Testis (tissue), 3 donors: Measurements from ENCODE around the gene ZXDC. TPM values are rescaled to one million over a fixed set of nuclear protein-coding genes. Genes with fewer than 3 reads are reported as not detected.

ENCODE experiments used
- DNase-seq: peaks from one replicate; pipeline ENCODE4 v3.0.0-alpha.2; 2019
- H3K27ac ChIP-seq, 2 donors: fragments of 200-600 bp; sonication (generic); one replicate each; pipeline ENCODE4 v1.5.1; 2019
- H3K27me3 ChIP-seq: fragments of 200-600 bp; sonication (generic); one replicate; pipeline ENCODE4 v1.5.1; 2019
- H3K36me3 ChIP-seq: fragments of 200-600 bp; sonication (generic); one replicate; pipeline ENCODE4 v1.5.1; 2017; ENCODE audit warnings: low read depth; ENCODE audit errors: missing control alignments
- H3K4me1 ChIP-seq: fragments of 200-600 bp; sonication (generic); one replicate; pipeline ENCODE4 v1.5.1; 2019
- H3K4me3 ChIP-seq, 2 donors: fragments of 200-600 bp; sonication (generic); one replicate each; pipeline ENCODE4 v1.5.1; 2017 to 2019
- H3K9me3 ChIP-seq: fragments of 200-600 bp; sonication (generic); one replicate; pipeline ENCODE4 v1.5.1; 2017
- POLR2A ChIP-seq: fragments of 450-650 bp; IDR thresholded peaks from one replicate; pipeline ENCODE4 v1.6.1; 2017; ENCODE audit warnings: antibody characterized with exemption, mild to moderate bottlenecking, moderate library complexity
- WGBS, 2 donors: methylation state at CpG; one replicate each; pipeline ENCODE4 v1.1.5; 2018; 5-methylcytosine and 5-hydroxymethylcytosine counted together
- intact Hi-C: fragments of 100-400 bp; cut with DNase I; formaldehyde crosslinking; loops from one replicate; pipeline ENCODE4 v1.15.1; 2023; ENCODE audit warnings: low total_unique reads
- polyA plus RNA-seq: library from polyadenylated mRNA; stranded (reverse); fragments of 350-450 nt; fragmentation: Illumina TruSeq; extraction: RNeasy Lipid Tissue Mini Kit (QIAGEN cat#74804); gene quantifications from one replicate; pipeline ENCODE4 v1.2.3, GENCODE V29; 2014; ENCODE audit warnings: low read depth, low replicate concordance; ENCODE audit not compliant: insufficient read depth
- total RNA-seq, 2 donors: library from RNA; depleted of rRNA; stranded (reverse); fragments of >200 nt; gene quantifications; one replicate each; pipeline ENCODE4 v1.2.3, GENCODE V29; 2016
- TF ChIP-seq, protein P1 (sequence below), 3 experiments: fragments of 450-650 bp in 2 of 3; fragments of 200-600 bp in 1 of 3; sonication (generic) in 1 of 3; IDR thresholded peaks; one replicate each; pipeline ENCODE4 v1.5.1; 2016 to 2019; ENCODE audit warnings: antibody characterized with exemption in 3 of 3, mild to moderate bottlenecking in 2 of 3, moderate library complexity in 1 of 3

ZXDC gene
- total and polyA plus RNA-seq, 3 donors from 2014 or later, result 25.6 to 80.3 (median 78.9) TPM

DNA sequence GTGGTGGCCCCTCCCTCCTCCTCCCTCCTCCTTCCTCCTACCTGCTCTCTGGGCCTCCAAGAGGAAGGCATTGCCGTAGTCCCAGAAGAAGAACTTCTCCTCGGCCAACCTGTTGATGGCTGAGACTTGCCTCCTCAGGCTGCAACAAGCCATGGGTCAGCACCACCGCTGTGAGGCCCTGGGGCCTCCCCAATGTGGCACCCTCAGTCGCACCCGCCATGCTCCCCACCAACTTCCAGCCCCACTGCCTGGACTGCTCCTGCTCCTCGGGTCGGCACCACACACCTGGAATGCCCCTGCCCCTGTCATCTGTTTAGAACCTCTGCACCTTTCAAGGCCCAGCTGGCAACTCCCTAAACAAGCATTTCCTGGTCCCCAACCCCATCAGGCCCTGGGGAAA is 24.3 kb upstream of the ZXDC start:
- 90 to 91% methylated on average over 4 to 7 of the region's 7 CpGs for WGBS, 2 donors
- intact Hi-C loops, result no loop called here
- Histone ChIP-seq H3K27me3 (no peaks in the 10 kb centered on the region), H3K27ac (no peak overlapping the region), H3K4me3 (no peak overlapping the region), H3K4me1 (no peaks in the 10 kb centered on the region), H3K36me3 (no peaks in the 10 kb centered on the region), H3K9me3 (no peaks in the 10 kb centered on the region)
- TF ChIP-seq, protein P1, sequence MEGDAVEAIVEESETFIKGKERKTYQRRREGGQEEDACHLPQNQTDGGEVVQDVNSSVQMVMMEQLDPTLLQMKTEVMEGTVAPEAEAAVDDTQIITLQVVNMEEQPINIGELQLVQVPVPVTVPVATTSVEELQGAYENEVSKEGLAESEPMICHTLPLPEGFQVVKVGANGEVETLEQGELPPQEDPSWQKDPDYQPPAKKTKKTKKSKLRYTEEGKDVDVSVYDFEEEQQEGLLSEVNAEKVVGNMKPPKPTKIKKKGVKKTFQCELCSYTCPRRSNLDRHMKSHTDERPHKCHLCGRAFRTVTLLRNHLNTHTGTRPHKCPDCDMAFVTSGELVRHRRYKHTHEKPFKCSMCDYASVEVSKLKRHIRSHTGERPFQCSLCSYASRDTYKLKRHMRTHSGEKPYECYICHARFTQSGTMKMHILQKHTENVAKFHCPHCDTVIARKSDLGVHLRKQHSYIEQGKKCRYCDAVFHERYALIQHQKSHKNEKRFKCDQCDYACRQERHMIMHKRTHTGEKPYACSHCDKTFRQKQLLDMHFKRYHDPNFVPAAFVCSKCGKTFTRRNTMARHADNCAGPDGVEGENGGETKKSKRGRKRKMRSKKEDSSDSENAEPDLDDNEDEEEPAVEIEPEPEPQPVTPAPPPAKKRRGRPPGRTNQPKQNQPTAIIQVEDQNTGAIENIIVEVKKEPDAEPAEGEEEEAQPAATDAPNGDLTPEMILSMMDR (IDR thresholded peaks at IDR 0.05), result no peak
- no peak for TF ChIP-seq POLR2A
- no peak for DNase-seq

DNA sequence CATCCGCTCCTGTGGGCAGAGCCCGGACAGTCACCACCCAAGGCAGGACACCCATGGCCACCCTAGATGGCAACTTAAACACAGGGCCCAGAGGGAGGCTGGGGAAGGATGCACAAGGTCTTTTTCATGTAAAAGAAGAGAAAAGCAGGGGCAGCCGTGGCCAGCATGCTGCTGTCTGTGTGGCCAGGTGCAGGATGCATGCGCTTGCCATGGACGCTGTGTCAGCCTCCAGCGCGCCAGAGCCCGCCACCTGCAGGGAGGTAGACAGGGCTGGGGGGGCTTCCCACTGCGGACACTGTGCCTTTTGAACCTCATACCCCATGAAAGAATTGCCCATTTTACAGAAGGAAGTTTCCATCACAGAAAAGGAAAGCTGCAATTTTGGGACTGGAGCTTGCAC is 23.7 kb upstream of the ZXDC start:
- intact Hi-C loops, result no loop called here
- H3K36me3 ChIP-seq, result no peaks in the 10 kb centered on the region
- 93% methylated on average over 9 of the region's 9 CpGs; no CpG with 5 or more reads in 1 of the 2 donors for WGBS, 2 donors

DNA sequence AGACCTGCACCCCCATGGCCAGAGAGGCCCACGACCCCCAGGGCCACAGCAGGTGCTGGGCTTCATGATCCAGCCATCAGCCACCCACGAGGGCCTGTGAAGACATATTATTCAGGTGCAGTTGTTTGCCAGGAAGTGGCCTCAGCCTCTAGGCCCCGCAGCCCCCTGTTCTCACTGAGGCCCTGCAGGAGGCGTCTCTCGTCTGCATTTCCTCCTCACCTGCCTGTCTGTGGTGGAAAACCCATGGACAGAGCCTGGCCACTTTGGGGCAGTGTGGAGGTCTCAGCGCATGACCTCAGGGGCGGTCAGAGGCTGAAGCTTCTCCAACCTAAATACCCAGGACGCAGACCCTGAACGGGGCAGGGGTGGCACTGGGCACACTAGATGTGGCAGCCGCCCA is 23.2 kb upstream of the ZXDC start:
- H3K27me3 ChIP-seq, result no peaks in the 10 kb centered on the region
- TF ChIP-seq, protein P1 (IDR thresholded peaks at IDR 0.05), result no peak
- no peak for TF ChIP-seq POLR2A
- H3K9me3 ChIP-seq, result no peaks in the 10 kb centered on the region
- H3K27ac ChIP-seq, result no peak overlapping the region
- H3K36me3 ChIP-seq, result no peaks in the 10 kb centered on the region
- intact Hi-C loops, result no loop called here
- H3K4me3 ChIP-seq, result no peak overlapping the region
- no peak for DNase-seq
- WGBS, 2 donors, result 83 to 91% methylated on average over 6 to 10 of the region's 10 CpGs
- no peaks in the 10 kb centered on the region for H3K4me1 ChIP-seq

More for the DNA sequence above, 23.7 kb upstream of the ZXDC start:
- no peak for DNase-seq
- TF ChIP-seq, protein P1 (IDR thresholded peaks at IDR 0.05), result no peak
- TF ChIP-seq POLR2A, result no peak
- no peaks in the 10 kb centered on the region for H3K4me1 ChIP-seq
- H3K27ac ChIP-seq, result no peak overlapping the region
- no peaks in the 10 kb centered on the region for H3K27me3 ChIP-seq
- no peak overlapping the region for H3K4me3 ChIP-seq
- H3K9me3 ChIP-seq, result no peaks in the 10 kb centered on the region

DNA sequence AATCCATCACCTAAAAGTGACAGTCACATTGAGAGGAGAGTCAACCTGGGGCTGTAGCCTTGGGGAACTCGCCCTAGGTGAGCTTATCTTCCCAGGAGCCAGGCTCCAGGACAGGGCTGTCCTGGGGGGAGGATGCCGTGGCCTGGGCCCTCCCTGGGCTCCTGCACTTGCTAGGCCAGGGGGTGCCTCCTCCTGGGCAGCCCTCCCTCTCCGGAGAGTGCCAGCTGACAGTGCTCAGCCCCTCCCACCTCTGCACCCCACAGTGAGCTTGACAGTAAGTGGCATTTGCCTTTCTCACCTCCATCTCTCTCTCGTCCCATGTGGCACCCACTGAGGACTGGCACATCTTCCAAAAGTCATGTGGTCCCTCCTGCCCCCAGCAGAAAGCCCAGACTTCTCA is 22.8 kb upstream of the ZXDC start:
- intact Hi-C loops, result no loop called here
- TF ChIP-seq POLR2A, result no peak
- TF ChIP-seq, protein P1 (IDR thresholded peaks at IDR 0.05), result no peak
- no peak for DNase-seq
- no peaks in the 10 kb centered on the region for H3K9me3 ChIP-seq
- no peak overlapping the region for H3K27ac ChIP-seq
- H3K4me3 ChIP-seq, result no peak overlapping the region
- no peaks in the 10 kb centered on the region for H3K4me1 ChIP-seq
- WGBS, 2 donors, result 78 to 90% methylated on average over 3 to 4 of the region's 4 CpGs
- H3K27me3 ChIP-seq, result no peaks in the 10 kb centered on the region
- H3K36me3 ChIP-seq, result no peaks in the 10 kb centered on the region

DNA sequence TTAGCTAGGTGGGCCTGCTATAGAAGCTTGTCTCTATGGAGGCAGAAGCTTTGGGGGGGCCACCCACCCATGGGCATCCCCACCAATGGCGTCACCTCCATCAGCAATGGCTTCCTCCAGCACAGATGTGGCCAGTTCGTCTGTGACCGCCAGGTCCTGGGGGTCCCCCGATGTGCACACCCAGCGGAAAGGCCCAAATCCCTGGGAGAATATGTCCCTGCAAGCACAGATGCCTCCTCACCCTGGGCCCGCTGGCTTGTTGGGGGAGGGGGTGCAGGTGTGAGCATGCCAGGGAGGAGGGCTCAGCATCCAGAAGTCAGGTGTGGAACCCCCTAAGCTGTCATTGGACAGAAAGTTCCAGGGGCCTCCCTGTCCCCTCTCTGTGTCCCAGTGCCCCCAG is 22.3 kb upstream of the ZXDC start:
- H3K4me3 ChIP-seq, result no peak overlapping the region
- 93 to 98% methylated on average over 2 to 6 of the region's 6 CpGs for whole genome bisulfite sequencing, 2 donors
- H3K27me3 ChIP-seq, result no peaks in the 10 kb centered on the region
- H3K4me1 ChIP-seq, result no peaks in the 10 kb centered on the region
- no peak overlapping the region for H3K27ac ChIP-seq
- intact Hi-C loops, result no loop called here
- no peak for TF ChIP-seq POLR2A
- TF ChIP-seq, protein P1 (IDR thresholded peaks at IDR 0.05), result no peak
- DNase-seq, result no peak
- H3K36me3 ChIP-seq, result no peaks in the 10 kb centered on the region
- H3K9me3 ChIP-seq, result no peaks in the 10 kb centered on the region
